GM19463 (cell line): ENCODE data around the gene RAB4A.

Experiments used
- ATAC-seq: cut with Tn5 transposase; IDR thresholded peaks from one replicate; pipeline ENCODE4 v1.9.1; 2021; ENCODE audit warnings: mild to moderate bottlenecking, moderate library complexity; ENCODE audit not compliant: unreplicated experiment

RAB4A gene

GRCh38 chr1:229243638-229244037 is 27.3 kb upstream of the RAB4A start:
- no peak for ATAC-seq

DNA sequence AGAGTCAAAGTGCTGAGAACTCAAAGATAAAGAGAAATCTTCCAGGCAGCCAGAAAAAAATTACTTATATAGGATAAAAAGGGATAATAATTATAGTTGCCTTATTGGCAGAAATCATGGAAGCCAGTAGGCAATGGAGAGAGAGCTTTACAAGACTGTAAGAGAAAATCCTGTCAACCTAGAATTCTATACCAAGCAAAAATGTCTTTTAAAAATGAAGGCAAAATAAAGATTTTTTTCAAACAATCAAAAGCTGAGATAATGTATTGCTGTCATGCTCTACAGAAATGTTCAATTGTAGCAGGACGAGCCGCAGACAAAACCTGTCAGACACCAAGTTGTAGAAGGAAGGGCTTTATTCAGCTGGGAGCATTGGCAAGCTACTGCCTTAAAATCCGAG is 26.8 kb upstream of the RAB4A start:
- ATAC-seq = no peak

- ATAC-seq = no peak
These were observed 23.0 kb upstream of the RAB4A start for GRCh38 chr1:229247871-229248270.

GRCh38 chr1:229248821-229249817 is 21.8 kb upstream of the RAB4A start:
- ATAC-seq = no peak

DNA sequence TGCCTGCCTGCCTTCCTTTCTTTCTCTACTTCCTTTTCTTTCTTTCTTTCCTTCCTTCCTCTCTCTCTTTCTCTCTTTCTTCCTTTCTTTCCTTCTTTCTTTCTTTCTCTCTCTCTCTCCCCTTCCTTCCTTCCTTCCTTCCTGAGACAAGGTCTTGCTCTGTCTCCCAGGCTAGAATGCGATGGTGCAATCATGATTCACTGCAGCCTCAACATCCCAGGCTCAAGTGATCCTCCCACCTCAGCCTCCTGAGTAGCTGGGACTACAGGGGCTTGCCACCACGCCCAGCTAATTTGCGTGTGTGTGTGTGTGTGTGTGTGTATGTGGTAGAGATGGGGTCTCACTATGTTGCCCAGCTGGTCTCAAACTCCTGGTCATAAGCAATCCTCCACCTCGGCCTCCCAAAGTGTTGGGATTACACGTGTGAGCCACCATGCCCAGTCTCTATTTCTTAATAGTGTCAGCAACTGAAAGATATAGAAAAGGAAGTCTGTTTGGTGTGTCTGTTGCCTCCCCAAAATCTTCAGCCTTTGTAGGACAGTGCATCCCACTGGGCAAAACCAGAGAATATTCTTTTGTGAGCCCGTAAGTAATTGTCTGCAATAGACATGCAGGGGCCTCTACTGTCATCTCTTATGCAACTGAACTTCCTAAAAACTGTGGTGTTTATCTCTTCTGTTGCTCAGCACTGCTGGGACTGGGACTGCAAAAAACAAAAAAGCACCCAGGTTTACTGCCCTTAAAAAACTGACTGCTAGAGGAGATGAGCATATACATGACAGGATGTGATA is 20.9 kb upstream of the RAB4A start:
- ATAC-seq = no peak

GRCh38 chr1:229251185-229251584 is 19.7 kb upstream of the RAB4A start:
- no peak for ATAC-seq

GRCh38 chr1:229252228-229252984 is 18.5 kb upstream of the RAB4A start:
- ATAC-seq = no peak

DNA sequence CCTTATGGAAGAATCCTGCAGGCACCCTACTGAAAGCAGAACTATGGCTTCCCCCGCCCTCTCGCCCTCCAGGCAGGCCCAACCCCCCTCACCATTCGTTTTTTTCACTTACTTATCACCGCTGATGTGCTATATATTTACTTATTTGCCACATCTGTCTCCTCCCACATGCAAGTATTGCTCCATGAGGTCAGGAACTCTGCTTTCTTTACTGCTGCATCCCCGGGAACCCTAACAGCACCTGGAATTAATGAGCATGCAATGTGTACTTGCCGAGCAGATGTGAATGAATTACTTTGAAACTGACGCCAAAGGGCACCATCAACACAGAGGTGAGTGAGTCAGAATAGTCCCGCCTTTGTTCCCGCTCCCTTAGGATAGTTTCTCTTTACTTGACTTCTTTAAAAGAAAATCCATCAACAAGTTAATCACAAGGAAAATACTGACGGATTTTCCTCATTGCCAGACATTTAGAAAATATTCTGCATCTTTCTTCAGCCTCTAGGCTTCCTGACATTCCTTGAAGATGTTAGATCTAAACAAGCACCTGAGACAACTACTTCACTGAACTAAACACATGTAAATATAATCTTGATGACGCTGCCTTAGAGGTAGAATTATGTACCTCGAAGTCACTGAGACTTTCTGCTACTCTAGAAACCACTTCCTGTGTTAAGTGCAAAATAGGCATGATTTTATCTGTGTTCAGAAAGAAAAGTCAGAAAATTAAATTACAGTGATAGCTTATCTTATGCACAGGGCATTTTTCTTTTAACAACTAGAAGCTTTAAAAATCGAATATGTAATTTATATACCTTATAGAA is 17.5 kb upstream of the RAB4A start:
- ATAC-seq = no peak

- ATAC-seq = no peak
These were observed 15.9 kb upstream of the RAB4A start for GRCh38 chr1:229254910-229255541.

GRCh38 chr1:229258031-229258756 is 12.7 kb upstream of the RAB4A start:
- no peak for ATAC-seq

- no peak for ATAC-seq
These were observed 12.2 kb upstream of the RAB4A start for GRCh38 chr1:229258757-229259060.

DNA sequence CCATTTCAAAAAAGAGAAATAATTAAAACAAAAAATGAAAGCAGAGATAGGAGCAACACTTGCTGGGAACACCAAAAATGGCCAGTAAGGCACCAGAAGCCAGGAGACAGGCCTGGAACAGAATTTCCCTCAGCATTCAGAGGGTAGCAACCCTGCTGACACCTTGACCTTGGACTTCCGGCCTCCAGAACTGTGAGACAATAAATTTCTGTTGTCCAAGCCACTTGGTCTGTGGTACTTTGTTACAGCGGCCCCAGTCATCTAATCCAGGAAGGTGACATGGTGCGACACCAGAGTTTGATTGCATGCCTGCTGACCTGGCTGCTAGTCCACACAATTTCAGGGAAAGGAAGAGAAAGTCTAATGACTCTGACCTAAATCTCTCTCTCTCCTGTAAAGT is 10.6 kb upstream of the RAB4A start:
- ATAC-seq = no peak

DNA sequence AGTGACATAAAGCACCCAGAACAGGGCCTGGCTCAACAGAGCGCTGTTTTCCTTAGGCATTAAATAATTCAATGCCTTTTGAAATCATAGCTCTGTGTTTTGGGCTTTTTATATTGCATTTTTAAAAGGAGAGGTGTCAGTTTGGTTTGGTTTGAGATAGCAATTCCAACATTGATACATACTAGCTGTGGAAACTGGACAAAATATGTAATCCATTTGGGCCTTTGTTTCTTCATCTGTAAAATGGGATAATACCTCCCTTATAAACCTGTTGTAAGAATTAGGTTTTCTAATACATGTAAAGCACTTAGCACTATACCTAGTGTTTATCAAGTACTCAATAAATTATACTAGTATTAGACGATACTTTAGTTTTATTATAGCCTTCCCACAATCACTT is 8.7 kb upstream of the RAB4A start:
- no peak for ATAC-seq

DNA sequence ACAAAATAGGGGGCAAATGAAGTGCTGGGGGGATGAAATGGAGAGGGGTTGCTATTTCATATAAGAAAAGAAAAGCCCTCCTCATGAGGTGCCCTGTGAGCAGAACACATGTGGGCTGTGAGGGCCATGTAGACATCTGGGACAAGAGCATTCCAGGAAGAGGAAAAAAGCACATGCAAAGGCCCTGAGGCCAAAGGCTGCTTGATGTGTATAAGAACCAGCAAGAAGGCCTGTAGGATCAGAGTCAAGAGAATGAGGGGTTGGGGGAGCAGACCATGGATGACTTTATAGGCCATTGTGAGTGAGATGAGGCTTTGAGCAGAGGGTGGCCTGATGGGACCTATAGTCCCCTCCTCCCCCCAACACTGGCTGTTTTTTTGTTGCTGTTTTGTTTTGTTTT is 7.7 kb upstream of the RAB4A start:
- no peak for ATAC-seq

GRCh38 chr1:229264068-229264467 is 6.8 kb upstream of the RAB4A start:
- no peak for ATAC-seq

GRCh38 chr1:229264487-229264886 is 6.4 kb upstream of the RAB4A start:
- no peak for ATAC-seq

- ATAC-seq = no peak
These were observed 4.6 kb upstream of the RAB4A start for GRCh38 chr1:229266274-229266673.

GRCh38 chr1:229266832-229267500 is 3.9 kb upstream of the RAB4A start:
- ATAC-seq = no peak

DNA sequence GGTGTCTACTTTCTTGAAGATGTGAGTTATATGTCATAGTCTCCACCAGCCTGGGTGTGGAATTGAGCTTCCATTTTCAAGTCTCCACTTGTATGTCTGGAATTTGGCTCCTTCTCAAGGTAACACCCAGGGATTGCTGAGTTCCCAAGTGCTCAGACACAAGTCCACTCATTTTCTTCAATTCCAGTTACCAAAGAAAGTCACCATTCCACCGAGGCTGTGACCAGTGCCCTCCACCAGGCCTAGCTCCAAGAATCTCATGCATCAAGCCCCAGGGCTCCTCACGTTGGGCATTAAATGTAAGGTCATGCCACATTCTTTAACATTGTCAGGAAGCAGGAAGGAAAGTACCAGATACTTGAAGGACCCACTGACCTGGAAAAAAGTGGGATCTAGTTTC is 2.4 kb upstream of the RAB4A start:
- no peak for ATAC-seq
